Measurements from ENCODE around the gene OSBPL8.

The OSBPL8 gene

GRCh38 chr12:76542908-76543307 lies 16.7 kb downstream of the OSBPL8 start:
- H3K23ac ChIP-seq (ENCODE audit: low read length in 2 of 2): no peak overlapping the region
- no peaks in the 10 kb centered on the region for H3K4me1 ChIP-seq (ENCODE audit: control insufficient read depth, insufficient read depth, low read depth, low read length)
- no peak overlapping the region for H4K91ac ChIP-seq (ENCODE audit: low read length)
- no peak overlapping the region for H3K4me3 ChIP-seq (ENCODE audit: insufficient read depth in 1 of 2, low read depth in 1 of 2, low read length in 2 of 2)
- H3K4ac ChIP-seq (ENCODE audit: low read depth in 1 of 2, low read length in 2 of 2): no peak overlapping the region
- H3K18ac ChIP-seq (ENCODE audit: low read depth in 1 of 2, low read length in 2 of 2): no peak overlapping the region
- peaks cover 7% of the 10 kb centered on the region for H3K79me1 ChIP-seq (replicated peaks; ENCODE audit: low read length, poor library complexity, severe bottlenecking)
- no peak overlapping the region for H2BK5ac ChIP-seq (ENCODE audit: low read depth, low read length, poor library complexity, severe bottlenecking)
- no peak overlapping the region for H2AK5ac ChIP-seq (ENCODE audit: low read length, severe bottlenecking)
- no peak overlapping the region for H3K4me2 ChIP-seq (ENCODE audit: low read length, poor library complexity, severe bottlenecking)
- no peaks in the 10 kb centered on the region for H3K9me3 ChIP-seq (ENCODE audit: control insufficient read depth, low read length)
- H2AFZ ChIP-seq (ENCODE audit: low read depth, low read length): no peak overlapping the region
- H4K8ac ChIP-seq (ENCODE audit: low read length): no peak overlapping the region
- no peak overlapping the region for H3K9ac ChIP-seq (ENCODE audit: low read length)
- no peaks in the 10 kb centered on the region for H3K36me3 ChIP-seq (ENCODE audit: control insufficient read depth in 1 of 2, insufficient read depth in 2 of 2, low read depth in 1 of 2, low read length in 2 of 2)
- no peak overlapping the region for H3K27ac ChIP-seq (ENCODE audit: low read length, poor library complexity, severe bottlenecking)
- 89% methylated on average over 2 of the region's 5 CpGs for WGBS
- DNase-seq: no peak
- H2BK12ac ChIP-seq (ENCODE audit: low read length in 2 of 2): no peak overlapping the region
- no peak overlapping the region for H2BK15ac ChIP-seq (ENCODE audit: low read depth, poor library complexity, severe bottlenecking)
- H3K14ac ChIP-seq (ENCODE audit: low read length in 2 of 2): no peak overlapping the region
- no peaks in the 10 kb centered on the region for H3K27me3 ChIP-seq (ENCODE audit: control insufficient read depth in 1 of 2, insufficient read depth in 1 of 2, low read length in 2 of 2)
- H2BK120ac ChIP-seq (ENCODE audit: low read depth, low read length): no peak overlapping the region

DNA sequence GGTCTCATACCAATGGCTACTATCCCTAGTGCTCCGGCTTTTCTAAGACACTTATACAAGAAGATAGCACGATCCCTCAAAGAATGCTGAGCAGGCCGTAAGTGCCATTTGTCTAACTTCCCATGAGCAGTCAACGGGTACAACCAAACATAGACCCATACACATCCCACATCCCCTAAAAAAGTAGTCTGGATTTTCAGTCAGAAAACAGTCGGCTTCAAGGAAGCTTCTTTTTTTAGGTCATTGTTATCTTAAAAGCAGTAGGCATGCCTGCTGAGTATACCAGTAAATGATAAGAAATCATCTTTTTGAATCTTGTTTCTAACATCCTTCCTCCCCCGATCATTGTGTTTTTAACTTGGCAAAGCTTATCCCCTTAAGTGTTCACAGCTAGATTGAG lies 19.8 kb downstream of the OSBPL8 start:
- no peak overlapping the region for H2AK5ac ChIP-seq (ENCODE audit: low read length, severe bottlenecking)
- H3K4me1 ChIP-seq (ENCODE audit: control insufficient read depth, insufficient read depth, low read depth, low read length): no peaks in the 10 kb centered on the region
- no peaks in the 10 kb centered on the region for H3K27me3 ChIP-seq (ENCODE audit: control insufficient read depth in 1 of 2, insufficient read depth in 1 of 2, low read length in 2 of 2)
- no peak overlapping the region for H3K23ac ChIP-seq (ENCODE audit: low read length in 2 of 2)
- H2BK15ac ChIP-seq (ENCODE audit: low read depth, poor library complexity, severe bottlenecking): no peak overlapping the region
- H2BK120ac ChIP-seq (ENCODE audit: low read depth, low read length): no peak overlapping the region
- H4K8ac ChIP-seq (ENCODE audit: low read length): no peak overlapping the region
- no peak overlapping the region for H2BK5ac ChIP-seq (ENCODE audit: low read depth, low read length, poor library complexity, severe bottlenecking)
- no peak overlapping the region for H3K9ac ChIP-seq (ENCODE audit: low read length)
- peaks cover 12% of the 10 kb centered on the region for H3K79me1 ChIP-seq (replicated peaks; ENCODE audit: low read length, poor library complexity, severe bottlenecking)
- no peak overlapping the region for H3K14ac ChIP-seq (ENCODE audit: low read length in 2 of 2)
- no peak overlapping the region for H2AFZ ChIP-seq (ENCODE audit: low read depth, low read length)
- no peak overlapping the region for H2BK12ac ChIP-seq (ENCODE audit: low read length in 2 of 2)
- H3K4me2 ChIP-seq (ENCODE audit: low read length, poor library complexity, severe bottlenecking): no peak overlapping the region
- no peak overlapping the region for H3K4ac ChIP-seq (ENCODE audit: low read depth in 1 of 2, low read length in 2 of 2)
- H3K36me3 ChIP-seq (ENCODE audit: control insufficient read depth in 1 of 2, insufficient read depth in 2 of 2, low read depth in 1 of 2, low read length in 2 of 2): peaks cover 0 to 17% of the 10 kb centered on the region in 2 experiments
- no peaks in the 10 kb centered on the region for H3K9me3 ChIP-seq (ENCODE audit: control insufficient read depth, low read length)
- no peak overlapping the region for H3K18ac ChIP-seq (ENCODE audit: low read depth in 1 of 2, low read length in 2 of 2)
- DNase-seq: no peak
- no peak overlapping the region for H4K91ac ChIP-seq (ENCODE audit: low read length)
- 72% methylated on average over 5 of the region's 6 CpGs for WGBS
- no peak overlapping the region for H3K27ac ChIP-seq (ENCODE audit: low read length, poor library complexity, severe bottlenecking)
- H3K4me3 ChIP-seq (ENCODE audit: insufficient read depth in 1 of 2, low read depth in 1 of 2, low read length in 2 of 2): no peak overlapping the region

GRCh38 chr12:76537923-76538322 lies 21.6 kb downstream of the OSBPL8 start:
- Histone ChIP-seq H3K9ac (ENCODE audit: low read length) (no peak overlapping the region), H2BK12ac (ENCODE audit: low read length in 2 of 2) (no peak overlapping the region), H2AFZ (ENCODE audit: low read depth, low read length) (no peak overlapping the region), H2BK120ac (ENCODE audit: low read depth, low read length) (no peak overlapping the region), H3K4ac (ENCODE audit: low read depth in 1 of 2, low read length in 2 of 2) (no peak overlapping the region), H2BK5ac (ENCODE audit: low read depth, low read length, poor library complexity, severe bottlenecking) (no peak overlapping the region), H2BK15ac (ENCODE audit: low read depth, poor library complexity, severe bottlenecking) (no peak overlapping the region), H3K4me3 (ENCODE audit: insufficient read depth in 1 of 2, low read depth in 1 of 2, low read length in 2 of 2) (no peak overlapping the region), H3K18ac (ENCODE audit: low read depth in 1 of 2, low read length in 2 of 2) (no peak overlapping the region), H3K23ac (ENCODE audit: low read length in 2 of 2) (no peak overlapping the region), H3K14ac (ENCODE audit: low read length in 2 of 2) (no peak overlapping the region), H3K9me3 (ENCODE audit: control insufficient read depth, low read length) (no peaks in the 10 kb centered on the region), H3K4me1 (ENCODE audit: control insufficient read depth, insufficient read depth, low read depth, low read length) (no peaks in the 10 kb centered on the region), H3K4me2 (ENCODE audit: low read length, poor library complexity, severe bottlenecking) (no peak overlapping the region), H3K79me1 (replicated peaks; ENCODE audit: low read length, poor library complexity, severe bottlenecking) (peaks cover 12% of the 10 kb centered on the region), H3K27me3 (ENCODE audit: control insufficient read depth in 1 of 2, insufficient read depth in 1 of 2, low read length in 2 of 2) (no peaks in the 10 kb centered on the region), H3K27ac (ENCODE audit: low read length, poor library complexity, severe bottlenecking) (no peak overlapping the region), H3K36me3 (ENCODE audit: control insufficient read depth in 1 of 2, insufficient read depth in 2 of 2, low read depth in 1 of 2, low read length in 2 of 2) (peaks cover 0 to 20% of the 10 kb centered on the region in 2 experiments), H4K91ac (ENCODE audit: low read length) (no peak overlapping the region), H2AK5ac (ENCODE audit: low read length, severe bottlenecking) (no peak overlapping the region), H4K8ac (ENCODE audit: low read length) (no peak overlapping the region)
- DNase-seq: no peak
- 100% methylated on average over 1 of the region's 2 CpGs for WGBS

DNA sequence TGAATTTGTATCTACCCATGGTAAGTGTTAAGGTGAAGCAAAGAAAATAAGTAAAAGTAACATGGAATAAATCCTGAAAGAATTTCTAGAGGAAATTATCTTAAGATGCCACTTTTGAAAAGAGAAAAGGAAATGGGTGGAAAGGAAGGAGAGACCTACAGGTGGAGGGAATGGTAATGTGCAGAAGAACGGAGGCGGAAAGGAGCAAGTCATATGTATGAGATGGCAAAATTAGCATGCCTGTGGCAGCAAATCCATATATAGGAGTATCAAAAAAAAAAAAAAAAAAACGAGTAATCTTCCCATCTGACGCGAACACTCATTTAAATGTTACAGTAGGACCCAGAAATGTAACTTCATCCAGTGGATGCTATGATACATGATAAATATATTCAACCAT lies 23.0 kb downstream of the OSBPL8 start:
- Histone ChIP-seq H3K4me1 (ENCODE audit: control insufficient read depth, insufficient read depth, low read depth, low read length) (no peaks in the 10 kb centered on the region), H2BK120ac (ENCODE audit: low read depth, low read length) (no peak overlapping the region), H3K9me3 (ENCODE audit: control insufficient read depth, low read length) (no peaks in the 10 kb centered on the region), H3K79me1 (replicated peaks; ENCODE audit: low read length, poor library complexity, severe bottlenecking) (peaks cover 10% of the 10 kb centered on the region), H2BK15ac (ENCODE audit: low read depth, poor library complexity, severe bottlenecking) (no peak overlapping the region), H3K4me2 (ENCODE audit: low read length, poor library complexity, severe bottlenecking) (no peak overlapping the region), H3K23ac (ENCODE audit: low read length in 2 of 2) (no peak overlapping the region), H2BK12ac (ENCODE audit: low read length in 2 of 2) (no peak overlapping the region), H2BK5ac (ENCODE audit: low read depth, low read length, poor library complexity, severe bottlenecking) (no peak overlapping the region), H3K4ac (ENCODE audit: low read depth in 1 of 2, low read length in 2 of 2) (no peak overlapping the region), H2AFZ (ENCODE audit: low read depth, low read length) (no peak overlapping the region), H4K8ac (ENCODE audit: low read length) (no peak overlapping the region), H2AK5ac (ENCODE audit: low read length, severe bottlenecking) (no peak overlapping the region), H3K27ac (ENCODE audit: low read length, poor library complexity, severe bottlenecking) (no peak overlapping the region), H3K9ac (ENCODE audit: low read length) (no peak overlapping the region), H3K4me3 (ENCODE audit: insufficient read depth in 1 of 2, low read depth in 1 of 2, low read length in 2 of 2) (no peak overlapping the region), H3K36me3 (ENCODE audit: control insufficient read depth in 1 of 2, insufficient read depth in 2 of 2, low read depth in 1 of 2, low read length in 2 of 2) (peaks cover 0 to 20% of the 10 kb centered on the region in 2 experiments), H3K18ac (ENCODE audit: low read depth in 1 of 2, low read length in 2 of 2) (no peak overlapping the region), H3K14ac (ENCODE audit: low read length in 2 of 2) (no peak overlapping the region), H4K91ac (ENCODE audit: low read length) (no peak overlapping the region), H3K27me3 (ENCODE audit: control insufficient read depth in 1 of 2, insufficient read depth in 1 of 2, low read length in 2 of 2) (no peaks in the 10 kb centered on the region)
- 88% methylated on average over 2 of the region's 5 CpGs for WGBS
- no peak for DNase-seq
